GM20000 (cell line): Measurements from ENCODE around the gene ZMAT3.

Source experiments
- DNase-seq: peaks from one replicate; pipeline ENCODE4 v3.0.0; 2012; ENCODE audit warnings: low spot score
- TF ChIP-seq, protein P1 (sequence below): IDR thresholded peaks from 2 replicates; pipeline ENCODE4 v1.5.1; 2012; ENCODE audit warnings: mild to moderate bottlenecking, control low read depth; ENCODE audit errors: extremely low read depth, missing control alignments

Gene ZMAT3

DNA sequence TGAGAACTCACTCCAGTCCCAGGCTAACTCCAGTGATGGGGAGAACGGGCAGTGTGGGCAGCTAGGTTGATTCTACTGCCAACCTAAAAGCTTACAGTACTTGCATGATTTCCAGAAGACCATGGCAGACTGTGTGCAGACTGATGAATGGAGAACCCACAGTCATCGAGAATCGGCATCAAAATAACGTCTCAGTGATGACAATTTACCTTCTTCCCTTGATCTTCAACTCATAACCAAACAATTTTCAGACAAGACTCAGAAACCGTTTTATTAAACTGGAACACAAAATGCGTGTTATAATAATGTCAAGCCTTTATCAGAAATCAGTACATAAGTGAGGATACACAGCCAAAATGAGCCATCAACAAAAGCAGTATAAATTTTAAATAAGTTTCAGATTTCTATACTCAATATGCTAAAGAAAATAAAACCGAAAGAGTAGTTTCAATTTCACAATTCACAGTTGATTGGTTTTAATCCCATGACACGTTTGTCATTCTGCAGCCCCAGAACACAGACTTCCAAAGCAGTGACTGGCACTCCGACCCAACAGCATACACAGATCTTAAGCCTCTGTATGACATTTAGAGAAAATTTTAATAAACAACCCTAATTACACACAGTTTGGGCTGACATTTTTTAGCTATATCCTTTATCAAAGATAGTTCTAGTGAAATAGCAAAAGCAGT, 54.5 kb downstream of the ZMAT3 start:
- TF ChIP-seq, protein P1, sequence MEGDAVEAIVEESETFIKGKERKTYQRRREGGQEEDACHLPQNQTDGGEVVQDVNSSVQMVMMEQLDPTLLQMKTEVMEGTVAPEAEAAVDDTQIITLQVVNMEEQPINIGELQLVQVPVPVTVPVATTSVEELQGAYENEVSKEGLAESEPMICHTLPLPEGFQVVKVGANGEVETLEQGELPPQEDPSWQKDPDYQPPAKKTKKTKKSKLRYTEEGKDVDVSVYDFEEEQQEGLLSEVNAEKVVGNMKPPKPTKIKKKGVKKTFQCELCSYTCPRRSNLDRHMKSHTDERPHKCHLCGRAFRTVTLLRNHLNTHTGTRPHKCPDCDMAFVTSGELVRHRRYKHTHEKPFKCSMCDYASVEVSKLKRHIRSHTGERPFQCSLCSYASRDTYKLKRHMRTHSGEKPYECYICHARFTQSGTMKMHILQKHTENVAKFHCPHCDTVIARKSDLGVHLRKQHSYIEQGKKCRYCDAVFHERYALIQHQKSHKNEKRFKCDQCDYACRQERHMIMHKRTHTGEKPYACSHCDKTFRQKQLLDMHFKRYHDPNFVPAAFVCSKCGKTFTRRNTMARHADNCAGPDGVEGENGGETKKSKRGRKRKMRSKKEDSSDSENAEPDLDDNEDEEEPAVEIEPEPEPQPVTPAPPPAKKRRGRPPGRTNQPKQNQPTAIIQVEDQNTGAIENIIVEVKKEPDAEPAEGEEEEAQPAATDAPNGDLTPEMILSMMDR: no peak
- DNase-seq: no peak

DNA sequence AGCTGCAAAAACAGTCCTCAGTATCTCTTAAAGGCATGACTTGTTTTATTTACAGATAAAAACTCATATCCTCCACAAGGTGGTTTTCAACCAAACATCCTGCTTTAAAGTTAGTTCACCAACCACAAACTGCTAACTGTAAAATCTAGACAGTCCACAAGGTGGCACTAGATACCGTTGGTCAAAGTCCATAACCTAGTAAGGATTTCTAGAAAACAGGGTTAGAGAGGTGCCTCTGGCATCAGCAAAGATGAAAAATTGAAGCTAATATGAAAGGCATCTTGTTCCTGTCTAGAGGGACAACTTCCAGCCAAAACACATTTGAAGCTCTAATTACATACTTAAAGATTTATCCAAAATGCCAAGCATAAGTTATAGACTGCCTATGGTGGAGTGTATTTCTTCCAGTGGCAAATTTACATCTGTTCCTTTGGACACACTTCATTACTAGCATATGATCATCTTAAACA, 56.0 kb downstream of the ZMAT3 start:
- peak; percentile 56 for DNase-seq
- TF ChIP-seq, protein P1: peak; percentile 25

DNA sequence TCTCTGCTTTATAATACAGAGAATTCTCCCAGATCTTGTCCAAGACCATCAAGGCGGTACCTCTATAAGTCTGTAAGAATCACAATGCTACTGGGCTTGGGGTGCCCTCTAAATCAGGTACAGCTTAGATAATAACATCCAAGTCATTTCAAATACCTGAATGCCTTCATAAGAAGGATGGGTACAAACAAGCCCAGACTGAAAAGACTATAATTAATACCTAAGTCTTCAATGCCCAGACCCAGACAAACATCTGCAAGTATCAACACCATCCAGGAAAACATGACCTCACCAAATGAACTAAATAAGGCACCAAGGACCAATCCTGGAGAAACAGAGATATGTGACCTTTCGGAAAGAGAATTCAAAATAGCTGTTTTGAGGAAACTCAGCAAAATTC, 65.9 kb downstream of the ZMAT3 start:
- TF ChIP-seq, protein P1: no peak
- DNase-seq: no peak

DNA sequence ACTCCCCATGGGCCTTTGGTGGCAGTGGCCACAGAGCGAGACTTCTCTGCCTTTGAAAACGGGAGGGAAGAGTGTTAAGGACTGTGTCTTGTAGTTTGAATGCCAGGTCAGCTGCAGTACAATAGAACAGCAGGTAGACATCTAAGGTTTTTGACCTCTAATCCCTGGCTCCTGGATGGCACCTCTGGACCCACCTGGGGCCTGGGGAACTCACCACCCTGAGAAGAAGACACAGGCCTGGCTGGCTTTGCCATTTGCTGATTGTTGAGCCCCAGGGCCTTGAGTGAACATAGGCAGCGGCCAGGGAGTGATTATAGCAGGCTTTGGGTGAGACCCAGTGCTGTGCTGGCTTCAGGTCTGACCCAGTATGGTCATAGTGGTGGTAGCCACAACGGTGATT, 66.4 kb downstream of the ZMAT3 start:
- TF ChIP-seq, protein P1: no peak
- no peak for DNase-seq

DNA sequence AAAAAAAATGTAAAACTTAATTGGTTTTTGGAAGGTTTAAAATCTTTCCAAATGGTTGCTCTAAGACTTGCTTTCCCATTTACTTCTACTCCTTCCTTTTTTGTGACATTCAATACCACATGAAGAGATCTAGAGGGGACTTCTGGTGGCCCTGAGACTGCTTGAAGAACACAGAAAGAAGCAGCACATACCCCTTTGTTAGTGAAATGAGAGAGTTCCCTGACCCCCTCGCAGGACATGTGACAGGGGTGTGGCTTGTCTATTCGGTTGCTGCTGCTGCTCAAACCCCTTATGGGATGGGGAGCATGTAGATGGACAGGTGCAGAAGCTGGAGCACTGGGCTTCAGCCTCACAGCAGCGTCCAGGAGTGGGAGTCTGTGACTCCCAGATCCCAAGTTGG, 71.0 kb downstream of the ZMAT3 start:
- DNase-seq: no peak

DNA sequence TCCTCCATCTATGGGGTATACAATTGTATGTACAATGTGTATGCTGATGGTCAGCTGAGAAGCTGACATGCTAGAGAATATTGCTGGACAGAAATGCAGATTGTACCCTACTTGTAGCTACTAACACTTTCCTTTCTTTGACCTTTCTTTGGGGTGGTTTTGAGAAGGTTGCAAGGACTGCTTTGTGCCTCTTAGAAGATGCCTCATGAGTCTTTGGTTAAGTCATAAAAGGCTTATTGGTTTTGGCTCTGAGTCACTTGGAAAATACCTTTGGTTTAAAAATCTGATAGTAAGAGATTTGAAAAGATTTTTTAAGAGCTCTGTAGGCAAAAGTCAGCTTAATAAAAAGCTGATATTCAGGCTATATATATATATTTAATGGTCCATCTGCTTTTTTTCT, 71.5 kb downstream of the ZMAT3 start:
- peak; percentile 32 for DNase-seq
- TF ChIP-seq, protein P1: no peak

More for the DNA sequence above, 71.0 kb downstream of the ZMAT3 start:
- TF ChIP-seq, protein P1: no peak

DNA sequence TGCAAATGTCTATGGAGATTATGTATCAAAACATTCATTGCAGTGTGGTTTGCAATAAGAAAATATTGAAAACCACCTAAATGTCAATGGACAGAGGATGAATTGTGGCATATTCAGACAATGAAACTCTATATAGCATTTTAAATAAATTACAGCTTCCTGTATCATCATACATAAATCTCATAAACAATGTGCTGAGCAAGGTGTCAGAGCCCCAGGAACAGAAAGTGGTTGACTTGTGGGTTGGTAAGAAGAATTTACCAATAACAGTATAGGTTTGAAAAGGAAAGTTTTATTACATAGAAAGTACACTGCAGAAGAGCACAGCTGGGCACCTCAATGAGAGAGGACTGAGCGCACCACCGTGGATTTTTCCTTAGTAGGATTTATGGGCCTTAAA, 75.2 kb downstream of the ZMAT3 start:
- DNase-seq: no peak
- TF ChIP-seq, protein P1: no peak
